Activated gamma-delta T cell (primary cell): Measurements from ENCODE around the gene MINDY4B.
"Not testable (repeated sequence)": the region's sequence is repeated elsewhere in the genome, so short reads cannot be mapped to it uniquely, and the experiment has no call there.

Source experiments
- DNase-seq: peaks from one replicate; lab custom pipeline; 2025; lab: John Stamatoyannopoulos, UW

Gene MINDY4B

GRCh38 chr3:150898046-150898754 is 7.0 kb downstream of the MINDY4B start:
- no peak for DNase-seq

DNA sequence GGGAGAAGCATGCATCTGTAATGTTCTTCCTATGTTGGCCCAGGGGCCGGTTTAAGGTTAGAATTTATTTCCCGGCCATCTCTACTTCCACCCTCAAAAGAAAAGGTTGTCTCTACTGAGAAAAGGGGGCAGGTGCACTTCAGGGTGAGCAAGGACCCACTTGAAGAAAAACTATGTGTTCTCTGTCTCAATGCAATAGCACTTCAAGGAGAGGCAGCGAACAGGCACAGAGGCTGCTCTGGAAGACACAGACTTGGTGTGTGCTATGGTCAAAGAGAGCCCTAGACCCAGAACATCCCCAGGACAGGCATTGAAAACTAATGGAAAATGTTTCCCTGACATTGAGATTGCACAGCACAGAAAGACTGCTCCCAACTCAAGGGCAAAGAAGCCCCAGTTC is 7.6 kb downstream of the MINDY4B start:
- no peak for DNase-seq

- DNase-seq: no peak
These were observed 14.4 kb downstream of the MINDY4B start for GRCh38 chr3:150890831-150891230.

- no peak for DNase-seq
These were observed 14.9 kb downstream of the MINDY4B start for GRCh38 chr3:150890295-150890694.

DNA sequence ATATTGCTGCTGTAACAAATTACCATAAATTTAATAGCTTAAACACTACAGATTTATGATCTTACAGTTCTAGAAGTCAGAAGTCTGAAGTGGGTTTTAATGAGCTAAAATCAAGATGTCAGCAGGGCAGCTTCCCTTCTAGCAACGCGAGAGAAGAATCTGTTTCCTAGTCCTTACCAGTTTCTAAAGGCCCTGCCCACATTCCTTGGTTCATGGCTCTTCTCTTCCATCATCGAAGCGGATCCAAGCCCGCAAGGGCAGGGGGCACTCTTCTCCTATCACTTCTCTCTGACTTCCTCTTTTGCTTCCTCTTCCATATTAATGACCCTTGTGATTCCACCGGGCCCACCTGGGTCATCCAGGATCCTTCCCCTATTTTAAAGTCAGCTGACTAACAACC is 16.1 kb downstream of the MINDY4B start:
- DNase-seq: no peak

DNA sequence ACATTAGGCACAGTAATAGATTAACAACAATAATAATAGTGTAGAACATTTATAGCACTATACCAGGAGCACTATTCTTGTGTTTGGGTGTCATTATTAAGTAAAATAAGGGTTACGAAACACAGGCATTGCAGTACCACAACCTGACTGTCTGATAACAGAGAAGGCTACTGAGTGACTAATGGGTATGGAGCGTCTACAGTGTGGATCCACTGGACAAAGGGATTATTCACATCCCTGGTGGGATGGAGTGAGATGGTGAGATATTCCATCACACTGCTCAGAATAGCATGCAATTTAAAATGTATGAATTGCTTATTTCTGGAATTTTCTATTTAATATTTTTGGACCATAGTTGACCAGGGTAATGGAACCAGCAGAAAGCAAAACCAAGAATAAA is 18.2 kb downstream of the MINDY4B start:
- DNase-seq: no peak

DNA sequence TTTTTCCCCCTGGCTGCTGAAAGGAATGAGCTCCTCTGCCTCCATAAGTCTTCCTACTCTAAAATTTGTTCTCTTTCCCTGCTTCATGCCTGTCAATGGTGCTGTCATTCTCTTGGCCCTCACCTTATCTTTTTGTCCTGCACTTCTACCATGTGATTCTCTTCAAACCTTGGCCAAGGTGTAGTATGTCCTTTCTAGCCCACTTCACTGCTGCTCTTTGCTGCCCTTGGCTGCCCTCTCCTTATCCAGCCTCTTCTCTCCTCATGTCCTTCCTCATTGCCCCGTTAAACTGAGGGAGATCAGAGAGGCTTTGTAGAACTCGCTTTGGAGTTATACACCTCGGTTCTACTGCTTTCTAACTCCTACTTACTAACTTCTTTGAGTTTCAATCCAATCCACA is 19.7 kb downstream of the MINDY4B start:
- no peak for DNase-seq

DNA sequence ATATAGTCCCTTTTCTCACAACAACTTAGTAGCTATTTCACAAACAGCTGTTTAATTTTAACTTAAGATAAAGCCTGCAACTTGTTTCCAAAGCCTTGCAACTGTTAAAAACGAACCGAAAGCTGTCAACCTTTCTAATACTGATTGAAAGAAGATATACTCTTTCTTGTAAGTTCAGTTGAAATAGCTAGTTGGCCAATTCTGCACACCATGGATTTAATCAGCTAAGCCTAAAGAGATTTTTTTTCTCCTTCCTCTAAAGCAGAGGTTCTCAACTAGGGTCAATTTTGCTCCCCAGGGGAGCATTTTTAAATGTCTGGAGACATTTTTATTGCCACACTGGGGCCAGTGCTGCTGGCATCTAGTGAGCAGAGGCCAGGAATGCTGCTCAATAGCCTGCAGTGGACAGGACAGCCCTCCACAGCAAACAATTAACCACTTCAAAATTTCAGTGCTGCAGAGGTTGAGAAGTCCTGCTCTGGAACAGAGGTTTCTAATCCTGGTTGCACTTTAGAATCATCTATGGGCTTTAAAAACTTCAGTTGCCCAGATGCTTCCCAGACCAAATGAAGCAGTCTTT is 26.2 kb downstream of the MINDY4B start:
- no peak for DNase-seq

GRCh38 chr3:150878290-150878689 is 26.9 kb downstream of the MINDY4B start:
- DNase-seq: no peak

- DNase-seq: no peak
These were observed 27.9 kb downstream of the MINDY4B start for GRCh38 chr3:150877303-150877702.

- DNase-seq: no peak
These were observed 28.5 kb downstream of the MINDY4B start for GRCh38 chr3:150876611-150877265.

DNA sequence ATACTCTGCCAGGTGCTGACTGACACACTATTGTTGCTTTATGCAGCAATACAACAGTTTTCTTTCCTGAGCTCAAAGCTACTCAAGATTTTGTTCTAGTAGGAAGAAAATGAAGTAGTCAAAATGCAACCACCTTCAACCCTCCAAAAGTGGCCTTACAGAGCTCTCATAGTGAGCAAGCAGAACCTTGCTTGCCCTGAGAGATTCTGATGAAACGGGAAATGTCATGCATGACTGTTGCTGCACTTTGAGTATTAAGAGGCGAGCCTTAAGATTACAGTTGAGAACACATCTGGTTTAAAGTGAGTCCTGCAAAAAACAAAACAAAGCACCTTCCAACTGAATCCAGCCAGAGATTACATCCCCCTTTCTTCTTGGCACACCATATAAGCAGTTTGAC is 29.7 kb downstream of the MINDY4B start:
- no peak for DNase-seq

DNA sequence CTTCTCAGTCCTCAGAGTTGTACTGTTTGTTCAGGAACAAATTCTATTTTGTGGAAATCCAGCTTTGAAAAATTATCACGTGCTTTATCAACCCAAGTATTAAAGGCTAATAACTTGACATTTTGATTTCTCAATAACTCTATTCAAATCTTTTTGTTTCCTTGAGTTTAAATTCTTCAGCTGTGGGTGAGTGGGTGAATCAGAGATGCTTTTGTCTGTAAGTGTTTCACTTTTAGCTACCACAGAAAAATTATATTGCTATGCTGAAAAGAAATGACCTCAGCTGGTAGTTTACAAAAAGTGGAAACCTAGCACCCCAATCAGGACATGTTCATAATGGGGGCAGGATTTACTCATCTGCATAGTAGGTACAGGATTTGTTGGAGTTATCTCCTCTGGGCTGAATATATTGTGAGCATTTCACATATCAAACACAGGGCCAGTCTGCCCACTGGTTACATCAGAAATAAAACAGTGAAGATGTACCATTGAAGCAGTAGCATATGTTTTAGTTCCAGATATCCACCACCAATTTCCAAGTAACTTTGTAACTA is 30.5 kb downstream of the MINDY4B start:
- no peak for DNase-seq

DNA sequence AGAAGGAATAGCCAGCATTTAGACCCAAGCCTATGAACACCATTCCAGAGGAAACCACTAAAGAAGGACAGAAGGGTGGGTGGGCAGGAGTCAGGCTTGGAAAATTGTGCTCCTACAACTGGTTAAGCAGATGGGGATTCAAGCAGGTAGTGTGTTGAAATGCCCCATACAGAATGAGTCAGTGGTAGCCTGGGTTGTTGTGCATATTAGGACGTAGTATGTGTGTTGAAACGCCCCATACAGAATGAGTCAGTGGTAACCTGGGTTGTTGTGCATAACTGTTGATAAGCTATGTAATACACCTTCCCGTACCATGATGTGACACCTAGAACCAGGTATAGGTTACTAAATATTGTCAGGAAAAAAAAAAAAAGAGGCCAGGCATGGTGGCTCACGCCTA is 34.0 kb downstream of the MINDY4B start:
- no peak for DNase-seq

- DNase-seq: no peak
These were observed 34.8 kb downstream of the MINDY4B start for GRCh38 chr3:150870406-150870805.

- DNase-seq: no peak
These were observed 37.0 kb downstream of the MINDY4B start for GRCh38 chr3:150868282-150868681.

- no peak for DNase-seq
These were observed 37.8 kb downstream of the MINDY4B start for GRCh38 chr3:150867434-150867833.

DNA sequence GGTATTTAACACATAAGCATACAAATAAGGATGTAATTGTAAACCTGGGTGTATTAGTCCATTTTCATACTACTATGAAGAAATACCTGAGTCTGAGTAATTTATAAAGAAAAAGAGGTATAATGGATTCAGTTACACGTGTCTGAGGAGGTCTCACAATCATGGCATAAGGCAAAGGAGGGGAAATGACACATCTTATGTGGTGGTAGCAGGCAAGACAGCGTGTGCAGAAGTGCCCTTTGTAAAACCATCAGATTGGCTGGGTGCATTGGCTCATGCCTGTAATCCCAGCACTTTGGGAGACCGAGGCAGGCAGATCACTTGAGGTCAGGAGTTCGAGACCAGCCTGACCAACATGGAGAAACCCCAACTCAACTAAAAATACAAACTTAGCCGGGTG is 41.3 kb downstream of the MINDY4B start:
- DNase-seq: not testable (repeated sequence)

- DNase-seq: no peak
These were observed 43.4 kb downstream of the MINDY4B start for GRCh38 chr3:150861851-150862250.

DNA sequence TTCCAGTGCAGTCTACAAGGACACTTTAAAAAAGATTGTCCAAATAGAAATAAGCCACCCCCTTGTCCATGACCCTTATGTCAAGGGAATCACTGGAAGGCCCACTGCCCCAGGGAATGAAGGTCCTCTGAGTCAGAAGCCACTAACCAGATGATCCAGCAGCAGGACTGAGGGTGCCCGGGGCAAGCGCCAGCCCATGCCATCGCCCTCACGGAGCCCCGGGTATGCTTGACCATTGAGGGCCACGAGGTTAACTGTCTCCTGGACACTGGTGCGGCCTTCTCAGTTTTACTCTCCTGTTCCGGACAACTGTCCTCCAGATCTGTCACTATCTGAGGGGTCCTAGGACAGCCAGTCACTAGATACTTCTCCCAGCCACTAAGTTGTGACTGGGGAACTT is 47.3 kb downstream of the MINDY4B start:
- DNase-seq: not testable (repeated sequence)

- DNase-seq: no peak
These were observed 55.0 kb downstream of the MINDY4B start for GRCh38 chr3:150850191-150850590.

- no peak for DNase-seq
These were observed 56.4 kb downstream of the MINDY4B start for GRCh38 chr3:150848864-150849263.

DNA sequence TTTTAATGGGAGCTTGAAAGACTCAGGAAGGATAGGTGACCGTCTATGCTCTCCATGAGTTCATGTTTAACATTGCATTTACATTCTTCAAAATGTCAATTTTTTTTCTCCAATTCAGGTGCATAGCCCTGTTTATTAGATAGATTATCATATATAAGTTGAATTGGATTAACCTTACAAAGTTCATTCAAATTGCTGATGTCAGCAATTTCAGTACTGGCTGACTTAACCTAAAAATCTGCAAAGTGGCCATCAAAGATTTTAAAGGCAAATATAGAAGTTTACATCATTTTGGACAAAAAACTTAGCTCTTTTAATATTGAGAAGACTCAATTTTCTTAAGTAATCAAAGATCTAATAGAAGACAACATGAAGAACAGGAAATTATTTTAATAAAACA is 57.8 kb downstream of the MINDY4B start:
- DNase-seq: no peak
